Dermis blood vessel endothelial cell (primary cell): ENCODE measurements around the gene ASIC3. TPM values are rescaled to one million over a fixed set of nuclear protein-coding genes. Genes with fewer than 3 reads are reported as not detected.
A peak's percentile ranks its signal among the peaks of the same experiment; 100 is the strongest.
"Not testable (repeated sequence)": the region's sequence is repeated elsewhere in the genome, so short reads cannot be mapped to it uniquely, and the experiment has no call there.

Source experiments
- DNase-seq: peaks from one replicate; pipeline ENCODE4 v3.0.0; 2010
- total RNA-seq: library from RNA; depleted of rRNA; stranded (reverse); fragments of >200 nt; gene quantifications from 2 replicates; pipeline ENCODE4 v1.2.3, GENCODE V29; 2014

ASIC3 gene
- total RNA-seq, 1 donor from 2014 or later, result not detected

GRCh38 chr7:151033864-151034249 is 14.5 kb upstream of the ASIC3 start:
- DNase-seq, result no peak

DNA sequence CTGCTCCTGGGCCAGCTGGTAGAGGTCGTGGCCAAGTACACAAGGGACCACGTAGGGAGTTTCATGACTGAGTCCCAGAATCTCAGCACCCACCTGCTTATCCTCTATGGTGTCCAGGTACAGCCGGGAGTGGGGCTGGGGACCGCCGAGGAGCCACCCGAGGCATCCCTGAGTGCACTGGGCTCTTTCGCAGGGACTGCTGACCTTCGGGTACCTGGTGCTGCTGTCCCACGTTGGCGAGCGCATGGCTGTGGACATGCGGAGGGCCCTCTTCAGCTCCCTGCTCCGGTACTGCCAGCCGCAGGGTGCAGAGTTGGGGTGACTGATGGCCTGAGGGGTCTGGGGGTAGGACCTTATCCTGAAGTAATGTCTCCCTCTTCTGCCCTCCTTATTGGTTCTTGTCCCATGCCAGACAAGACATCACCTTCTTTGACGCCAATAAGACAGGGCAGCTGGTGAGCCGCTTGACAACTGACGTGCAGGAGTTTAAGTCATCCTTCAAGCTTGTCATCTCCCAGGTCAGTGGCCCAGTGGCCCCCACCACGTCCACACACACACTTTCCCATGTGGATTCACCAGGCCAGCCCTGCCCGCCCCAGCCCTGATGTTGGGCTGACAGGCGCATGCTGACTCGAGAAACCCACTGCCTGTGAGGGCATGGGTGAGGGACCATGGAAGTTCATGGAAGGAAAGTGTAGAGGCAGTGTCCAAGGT is 13.9 kb upstream of the ASIC3 start:
- DNase-seq, result no peak

DNA sequence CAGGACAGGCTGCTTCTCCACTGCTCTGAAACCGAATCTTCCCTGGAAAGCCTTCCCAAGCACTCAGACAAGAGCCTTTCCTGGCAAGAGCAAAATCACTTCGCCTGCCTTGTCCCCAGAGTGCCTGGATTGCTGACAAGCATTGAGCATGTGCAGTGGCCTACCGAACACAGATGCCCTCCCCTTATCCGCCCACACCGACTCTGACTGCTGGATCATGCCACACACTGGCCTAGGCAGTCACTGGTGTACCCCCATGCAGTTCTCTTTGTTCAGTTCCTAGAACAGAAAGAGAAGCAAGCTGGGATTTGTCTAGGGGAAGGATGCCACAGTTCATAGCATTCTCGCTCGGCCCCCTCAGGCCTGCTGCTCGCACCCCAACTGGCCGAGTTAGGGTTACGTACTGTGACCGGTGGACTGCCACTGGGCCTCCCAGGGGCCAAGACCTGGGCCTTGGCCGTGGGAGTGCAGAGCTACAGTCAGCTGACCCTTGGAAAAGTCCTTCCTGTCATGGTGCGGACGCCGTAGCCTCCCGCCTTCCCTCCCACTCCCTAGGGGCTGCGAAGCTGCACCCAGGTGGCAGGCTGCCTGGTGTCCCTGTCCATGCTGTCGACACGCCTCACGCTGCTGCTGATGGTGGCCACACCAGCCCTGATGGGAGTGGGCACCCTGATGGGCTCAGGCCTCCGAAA is 13.2 kb upstream of the ASIC3 start:
- no peak for DNase-seq

DNA sequence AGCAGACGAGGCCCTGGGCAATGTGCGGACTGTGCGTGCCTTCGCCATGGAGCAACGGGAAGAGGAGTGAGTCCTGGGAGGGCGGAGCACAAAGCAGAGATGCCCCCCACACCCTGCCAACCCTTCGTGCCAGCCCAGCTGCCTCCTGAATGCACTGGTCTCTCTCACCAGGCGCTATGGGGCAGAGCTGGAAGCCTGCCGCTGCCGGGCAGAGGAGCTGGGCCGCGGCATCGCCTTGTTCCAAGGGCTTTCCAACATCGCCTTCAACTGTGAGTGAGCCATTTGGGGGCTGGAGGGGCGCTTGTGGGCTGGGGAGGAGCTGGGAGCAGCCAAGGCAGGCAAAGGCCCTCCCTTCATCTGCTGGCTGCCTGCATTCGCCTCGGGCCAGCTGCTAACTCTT is 12.4 kb upstream of the ASIC3 start:
- DNase-seq, result no peak

- peak; percentile 96 for DNase-seq
Observed at GRCh38 chr7:151038951-151039849, 9.1 kb upstream of the ASIC3 start.

- DNase-seq, result no peak
Observed at GRCh38 chr7:151039850-151040548, 8.3 kb upstream of the ASIC3 start.

DNA sequence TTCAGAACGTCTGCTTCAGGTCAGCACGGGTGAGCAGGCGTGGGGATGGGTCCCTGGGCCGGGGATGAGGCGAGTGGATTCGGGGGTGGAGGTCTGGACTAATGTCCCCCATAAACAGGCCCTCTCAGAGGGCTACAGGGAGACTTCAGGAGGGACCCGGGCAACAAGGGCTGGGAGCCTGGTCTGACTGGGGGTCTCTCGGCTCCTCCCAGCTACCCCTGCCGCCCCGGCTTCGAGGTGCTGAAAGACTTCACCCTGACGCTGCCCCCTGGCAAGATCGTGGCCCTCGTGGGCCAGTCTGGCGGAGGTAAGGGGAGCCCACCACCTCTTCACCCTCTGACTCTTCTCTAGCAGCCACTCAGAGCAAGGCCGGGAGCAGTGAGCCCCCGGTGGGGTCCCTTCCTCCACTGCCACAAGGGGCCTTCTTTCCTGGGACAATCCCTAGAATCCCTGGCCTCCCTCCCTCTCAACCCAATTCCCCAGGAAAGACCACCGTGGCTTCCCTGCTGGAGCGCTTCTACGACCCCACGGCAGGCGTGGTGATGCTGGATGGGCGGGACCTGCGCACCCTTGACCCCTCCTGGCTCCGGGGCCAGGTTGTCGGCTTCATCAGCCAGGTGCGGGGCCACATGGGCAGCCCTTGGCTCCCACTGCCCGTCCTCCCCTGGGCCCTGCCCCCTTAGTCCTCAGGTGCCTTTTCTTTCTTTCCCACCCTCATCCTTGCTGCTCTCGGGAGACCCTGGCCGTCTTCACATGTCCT is 7.5 kb upstream of the ASIC3 start:
- no peak for DNase-seq

DNA sequence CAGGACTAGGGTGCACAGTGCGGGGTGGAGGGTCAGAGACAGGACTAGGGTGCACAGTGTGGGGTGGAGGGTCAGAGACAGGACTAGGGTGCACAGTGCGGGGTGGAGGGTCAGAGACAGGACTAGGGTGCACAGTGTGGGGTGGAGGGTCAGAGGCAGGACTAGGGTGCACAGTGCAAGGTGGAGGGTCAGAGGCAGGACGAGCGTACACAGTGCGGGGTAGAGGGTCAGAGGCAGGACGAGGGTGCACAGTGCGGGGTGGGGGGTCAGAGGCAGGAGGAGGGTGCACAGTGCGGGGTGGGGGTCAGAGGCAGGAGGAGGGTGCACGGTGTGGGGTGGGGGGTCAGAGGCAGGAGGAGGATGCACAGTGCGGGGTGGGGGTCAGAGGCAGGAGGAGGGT is 4.9 kb upstream of the ASIC3 start:
- not testable (repeated sequence) for DNase-seq

- DNase-seq, result no peak
Observed at GRCh38 chr7:151043959-151044358, 4.4 kb upstream of the ASIC3 start.

DNA sequence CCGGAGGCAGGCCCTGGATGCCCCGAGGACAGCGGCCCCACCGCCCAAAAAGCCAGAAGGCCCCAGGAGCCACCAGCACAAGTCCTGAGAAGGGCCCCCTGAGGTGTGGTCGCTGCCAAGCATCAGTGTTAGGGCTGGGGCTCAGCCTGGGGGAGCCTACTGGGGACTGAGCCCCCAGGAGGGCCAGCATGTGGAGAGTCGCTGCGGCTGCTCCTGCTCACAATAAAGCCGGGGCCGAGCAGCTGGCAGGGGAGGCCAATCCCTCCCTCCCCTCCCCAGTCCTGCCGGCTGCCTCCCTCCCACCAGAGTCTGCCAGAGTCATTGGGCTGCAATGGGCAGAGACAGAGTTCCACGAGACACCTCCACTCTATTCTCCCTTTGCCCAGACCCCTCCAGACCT is 3.1 kb upstream of the ASIC3 start:
- no peak for DNase-seq

GRCh38 chr7:151045967-151046366 is 2.4 kb upstream of the ASIC3 start:
- no peak for DNase-seq

- peak; percentile 20 for DNase-seq
Observed at GRCh38 chr7:151046603-151047573, 1.4 kb upstream of the ASIC3 start.

- no peak for DNase-seq
Observed at GRCh38 chr7:151048911-151049463, 656 bp downstream of the ASIC3 start.

DNA sequence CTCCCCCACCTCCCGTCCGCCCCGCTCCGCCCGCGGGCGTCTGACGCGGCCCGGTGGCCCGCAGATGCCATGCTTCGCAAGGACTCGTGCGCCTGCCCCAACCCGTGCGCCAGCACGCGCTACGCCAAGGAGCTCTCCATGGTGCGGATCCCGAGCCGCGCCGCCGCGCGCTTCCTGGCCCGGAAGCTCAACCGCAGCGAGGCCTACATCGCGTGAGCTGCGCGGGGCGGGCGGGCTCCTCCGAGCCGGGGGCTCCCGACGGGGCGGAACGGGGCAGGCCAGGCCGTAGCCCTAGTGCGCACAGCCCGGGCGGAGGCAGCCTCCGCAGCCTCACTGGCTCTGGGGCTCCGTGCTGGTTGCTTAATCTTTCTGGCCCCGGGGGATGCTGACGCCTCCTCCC is 2.8 kb downstream of the ASIC3 start:
- peak; percentile 86 for DNase-seq

- DNase-seq, result no peak
Observed at GRCh38 chr7:151053096-151053495, 4.8 kb downstream of the ASIC3 start.

DNA sequence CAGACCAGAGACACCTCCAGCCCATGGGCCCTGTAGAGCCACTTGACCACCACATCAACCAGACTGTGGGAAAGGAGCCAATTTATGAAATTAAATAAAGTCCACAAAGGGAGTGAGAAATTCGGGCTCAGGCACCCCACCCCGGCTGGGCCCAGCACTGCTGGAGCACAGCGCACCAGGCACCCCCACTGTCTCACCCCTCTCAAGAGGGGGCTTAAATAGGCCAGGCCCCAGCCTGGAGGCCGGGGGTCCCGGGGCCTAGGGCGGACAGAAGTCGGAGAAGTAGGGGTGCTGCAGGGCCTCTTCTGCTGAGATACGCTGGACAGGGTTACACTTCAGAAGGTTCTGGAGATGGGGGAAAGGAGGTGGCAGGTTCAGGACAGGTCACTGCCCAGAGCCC is 5.4 kb downstream of the ASIC3 start:
- DNase-seq, result no peak

DNA sequence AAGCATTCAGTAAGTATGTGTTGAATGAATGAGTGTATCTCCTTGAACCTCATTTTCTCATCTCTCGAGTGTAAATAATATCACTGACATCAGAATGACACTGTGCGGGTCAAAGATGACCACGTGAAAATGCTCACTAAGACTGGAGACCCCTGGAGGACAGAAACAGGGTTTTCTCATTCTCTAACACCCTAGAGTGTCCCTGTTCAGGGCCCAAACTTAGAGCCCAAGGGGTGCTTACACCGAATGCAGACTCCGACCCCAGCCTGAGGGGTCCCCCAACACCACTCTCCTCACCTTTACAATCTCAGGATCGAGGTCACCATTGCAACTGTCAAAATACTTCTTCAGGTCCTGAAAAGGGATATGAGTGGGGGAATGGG is 7.9 kb downstream of the ASIC3 start:
- DNase-seq, result no peak

DNA sequence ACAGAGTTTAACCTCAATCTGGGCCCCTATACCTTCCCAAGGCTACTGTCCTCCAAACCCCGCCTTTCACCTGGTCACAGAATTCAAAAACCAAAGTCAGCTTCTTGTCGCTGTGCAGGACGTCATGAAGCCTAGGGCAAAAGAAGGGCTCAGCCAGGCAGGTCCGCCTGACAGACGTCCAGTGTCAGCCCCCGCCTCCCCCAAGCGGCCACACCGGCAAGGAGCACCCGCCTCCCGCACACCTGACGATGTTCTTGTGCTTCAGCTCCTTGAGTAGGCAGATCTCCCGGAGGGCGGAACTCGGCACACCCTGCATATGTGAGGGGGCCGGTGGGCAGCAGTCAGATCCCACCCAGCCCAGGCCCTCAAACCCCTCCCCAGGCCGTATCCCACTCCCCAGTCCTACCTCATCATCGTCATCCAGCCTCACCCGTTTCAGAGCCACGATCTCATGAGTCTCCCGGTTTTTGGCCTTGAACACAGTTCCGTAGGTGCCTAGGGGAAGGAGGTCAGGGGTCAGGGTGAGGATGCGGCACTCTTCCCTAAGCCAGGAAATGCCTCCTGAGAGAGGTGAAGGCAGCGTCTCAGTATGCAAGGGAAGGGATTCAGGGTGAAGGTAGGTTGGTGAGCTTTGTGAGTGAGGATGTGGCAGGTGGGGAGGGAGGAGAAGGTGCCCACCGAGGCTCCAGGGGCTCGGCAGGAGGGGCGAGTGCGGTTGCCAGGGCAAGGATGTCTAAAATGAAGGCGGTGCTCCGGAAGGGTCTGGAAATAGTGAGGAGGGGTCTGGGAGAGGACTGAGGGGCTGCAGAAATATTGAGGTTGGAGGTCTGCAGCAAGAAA is 8.6 kb downstream of the ASIC3 start:
- no peak for DNase-seq

DNA sequence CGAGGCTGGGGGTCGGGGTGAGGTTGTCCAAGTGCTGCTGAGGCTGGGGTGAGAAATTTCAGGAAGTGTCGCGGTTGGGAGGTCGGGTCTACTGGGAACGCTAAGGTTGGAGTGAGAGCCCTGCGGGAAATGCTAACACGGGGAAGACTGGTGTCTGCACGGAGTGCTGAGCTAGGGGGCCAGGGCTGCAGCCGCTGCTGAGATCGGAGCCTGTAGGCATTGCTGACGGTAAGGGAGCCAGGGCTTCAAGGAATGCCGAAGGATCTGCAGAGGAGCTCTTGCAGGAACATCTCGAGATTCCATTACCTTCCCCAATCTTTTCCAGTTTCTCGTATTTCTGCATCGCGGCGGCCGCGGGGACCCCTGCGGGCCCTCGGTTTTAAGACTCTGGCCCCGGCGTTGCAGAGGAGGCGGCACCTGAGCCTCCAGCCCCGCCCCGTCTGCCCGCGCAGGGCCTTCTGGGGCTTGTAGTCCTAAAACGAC is 9.2 kb downstream of the ASIC3 start, which contains the start of gene CDK5:
CDK5 (minus strand) TSS at position 392 of the 483 bp plus-strand sequence; CDS start at position 343, 49 bp downstream.
- DNase-seq, result no peak
